H1 (cell line): ENCODE measurements around the gene CHSY1. TPM values are rescaled to one million over a fixed set of nuclear protein-coding genes. Genes with fewer than 3 reads are reported as not detected.

ENCODE experiments used
- ATF3 ChIP-seq: IDR thresholded peaks from 2 replicates; pipeline ENCODE4 v1.6.1; 2011; ENCODE audit warnings: low read depth, mild to moderate bottlenecking, low read length; ENCODE audit not compliant: insufficient read depth
- BCL11A ChIP-seq, 2 experiments: IDR thresholded peaks; one replicate each; pipeline ENCODE4 v1.6.1; 2011; ENCODE audit warnings: low read depth in 2 of 2, low read length in 2 of 2, mild to moderate bottlenecking in 2 of 2
- CBX5 ChIP-seq: fragments of 300-800, 300-1000 bp; sonication (generic); IDR thresholded peaks from 2 replicates; pipeline ENCODE4 v1.7.1; 2016; ENCODE audit warnings: antibody characterized with exemption, low read length, low read depth
- E2F6 ChIP-seq: IDR thresholded peaks from 2 replicates; pipeline ENCODE4 v1.6.1; 2012; ENCODE audit warnings: inconsistent platforms
- ZNF274 ChIP-seq: IDR thresholded peaks from 2 replicates; pipeline ENCODE4 v1.7.0; 2012; ENCODE audit warnings: low read length, borderline replicate concordance; ENCODE audit errors: extremely low read depth
- polyA plus RNA-seq, 7 experiments: library from polyadenylated mRNA; depleted of rRNA in 3 of 7; stranded (reverse) in 5 of 7; unstranded in 2 of 7; fragments of >200 nt in 5 of 7; fragments of 200-250 nt in 2 of 7; gene quantifications; 1 replicate in 5 of 7; 2 replicates in 1 of 7; 4 replicates in 1 of 7; pipeline versions ENCODE4 v1.2.1 to v1.2.3, GENCODE V29; 2011 to 2013; ENCODE audit warnings: missing spikeins in 2 of 7, mixed read lengths in 2 of 7
- total RNA-seq: library from RNA; stranded (reverse); fragmentation: NEBNext Ultra II Directional; extraction: Animal tissue kit (Norgen Biotek cat#: 25700); gene quantifications from 2 replicates; pipeline ENCODE4 v1.2.1, GENCODE V29; 2021
- TF ChIP-seq, protein P1 (sequence below): fragments of 300-600 bp; sonication (generic); IDR thresholded peaks from 2 replicates; pipeline ENCODE4 v1.7.1; 2012; ENCODE audit warnings: low read length, moderate library complexity, mild to moderate bottlenecking, inconsistent platforms; ENCODE audit not compliant: insufficient replicate concordance

The CHSY1 gene
- total and polyA plus RNA-seq, 2 of the 8 experiments (the other 6 are each of a cell fraction or from before 2014, with no cell fraction given), result 24.9 to 60.7 TPM

GRCh38 chr15:101211897-101212296 lies 40.0 kb downstream of the CHSY1 start (continued):
- TF ChIP-seq, protein P1, sequence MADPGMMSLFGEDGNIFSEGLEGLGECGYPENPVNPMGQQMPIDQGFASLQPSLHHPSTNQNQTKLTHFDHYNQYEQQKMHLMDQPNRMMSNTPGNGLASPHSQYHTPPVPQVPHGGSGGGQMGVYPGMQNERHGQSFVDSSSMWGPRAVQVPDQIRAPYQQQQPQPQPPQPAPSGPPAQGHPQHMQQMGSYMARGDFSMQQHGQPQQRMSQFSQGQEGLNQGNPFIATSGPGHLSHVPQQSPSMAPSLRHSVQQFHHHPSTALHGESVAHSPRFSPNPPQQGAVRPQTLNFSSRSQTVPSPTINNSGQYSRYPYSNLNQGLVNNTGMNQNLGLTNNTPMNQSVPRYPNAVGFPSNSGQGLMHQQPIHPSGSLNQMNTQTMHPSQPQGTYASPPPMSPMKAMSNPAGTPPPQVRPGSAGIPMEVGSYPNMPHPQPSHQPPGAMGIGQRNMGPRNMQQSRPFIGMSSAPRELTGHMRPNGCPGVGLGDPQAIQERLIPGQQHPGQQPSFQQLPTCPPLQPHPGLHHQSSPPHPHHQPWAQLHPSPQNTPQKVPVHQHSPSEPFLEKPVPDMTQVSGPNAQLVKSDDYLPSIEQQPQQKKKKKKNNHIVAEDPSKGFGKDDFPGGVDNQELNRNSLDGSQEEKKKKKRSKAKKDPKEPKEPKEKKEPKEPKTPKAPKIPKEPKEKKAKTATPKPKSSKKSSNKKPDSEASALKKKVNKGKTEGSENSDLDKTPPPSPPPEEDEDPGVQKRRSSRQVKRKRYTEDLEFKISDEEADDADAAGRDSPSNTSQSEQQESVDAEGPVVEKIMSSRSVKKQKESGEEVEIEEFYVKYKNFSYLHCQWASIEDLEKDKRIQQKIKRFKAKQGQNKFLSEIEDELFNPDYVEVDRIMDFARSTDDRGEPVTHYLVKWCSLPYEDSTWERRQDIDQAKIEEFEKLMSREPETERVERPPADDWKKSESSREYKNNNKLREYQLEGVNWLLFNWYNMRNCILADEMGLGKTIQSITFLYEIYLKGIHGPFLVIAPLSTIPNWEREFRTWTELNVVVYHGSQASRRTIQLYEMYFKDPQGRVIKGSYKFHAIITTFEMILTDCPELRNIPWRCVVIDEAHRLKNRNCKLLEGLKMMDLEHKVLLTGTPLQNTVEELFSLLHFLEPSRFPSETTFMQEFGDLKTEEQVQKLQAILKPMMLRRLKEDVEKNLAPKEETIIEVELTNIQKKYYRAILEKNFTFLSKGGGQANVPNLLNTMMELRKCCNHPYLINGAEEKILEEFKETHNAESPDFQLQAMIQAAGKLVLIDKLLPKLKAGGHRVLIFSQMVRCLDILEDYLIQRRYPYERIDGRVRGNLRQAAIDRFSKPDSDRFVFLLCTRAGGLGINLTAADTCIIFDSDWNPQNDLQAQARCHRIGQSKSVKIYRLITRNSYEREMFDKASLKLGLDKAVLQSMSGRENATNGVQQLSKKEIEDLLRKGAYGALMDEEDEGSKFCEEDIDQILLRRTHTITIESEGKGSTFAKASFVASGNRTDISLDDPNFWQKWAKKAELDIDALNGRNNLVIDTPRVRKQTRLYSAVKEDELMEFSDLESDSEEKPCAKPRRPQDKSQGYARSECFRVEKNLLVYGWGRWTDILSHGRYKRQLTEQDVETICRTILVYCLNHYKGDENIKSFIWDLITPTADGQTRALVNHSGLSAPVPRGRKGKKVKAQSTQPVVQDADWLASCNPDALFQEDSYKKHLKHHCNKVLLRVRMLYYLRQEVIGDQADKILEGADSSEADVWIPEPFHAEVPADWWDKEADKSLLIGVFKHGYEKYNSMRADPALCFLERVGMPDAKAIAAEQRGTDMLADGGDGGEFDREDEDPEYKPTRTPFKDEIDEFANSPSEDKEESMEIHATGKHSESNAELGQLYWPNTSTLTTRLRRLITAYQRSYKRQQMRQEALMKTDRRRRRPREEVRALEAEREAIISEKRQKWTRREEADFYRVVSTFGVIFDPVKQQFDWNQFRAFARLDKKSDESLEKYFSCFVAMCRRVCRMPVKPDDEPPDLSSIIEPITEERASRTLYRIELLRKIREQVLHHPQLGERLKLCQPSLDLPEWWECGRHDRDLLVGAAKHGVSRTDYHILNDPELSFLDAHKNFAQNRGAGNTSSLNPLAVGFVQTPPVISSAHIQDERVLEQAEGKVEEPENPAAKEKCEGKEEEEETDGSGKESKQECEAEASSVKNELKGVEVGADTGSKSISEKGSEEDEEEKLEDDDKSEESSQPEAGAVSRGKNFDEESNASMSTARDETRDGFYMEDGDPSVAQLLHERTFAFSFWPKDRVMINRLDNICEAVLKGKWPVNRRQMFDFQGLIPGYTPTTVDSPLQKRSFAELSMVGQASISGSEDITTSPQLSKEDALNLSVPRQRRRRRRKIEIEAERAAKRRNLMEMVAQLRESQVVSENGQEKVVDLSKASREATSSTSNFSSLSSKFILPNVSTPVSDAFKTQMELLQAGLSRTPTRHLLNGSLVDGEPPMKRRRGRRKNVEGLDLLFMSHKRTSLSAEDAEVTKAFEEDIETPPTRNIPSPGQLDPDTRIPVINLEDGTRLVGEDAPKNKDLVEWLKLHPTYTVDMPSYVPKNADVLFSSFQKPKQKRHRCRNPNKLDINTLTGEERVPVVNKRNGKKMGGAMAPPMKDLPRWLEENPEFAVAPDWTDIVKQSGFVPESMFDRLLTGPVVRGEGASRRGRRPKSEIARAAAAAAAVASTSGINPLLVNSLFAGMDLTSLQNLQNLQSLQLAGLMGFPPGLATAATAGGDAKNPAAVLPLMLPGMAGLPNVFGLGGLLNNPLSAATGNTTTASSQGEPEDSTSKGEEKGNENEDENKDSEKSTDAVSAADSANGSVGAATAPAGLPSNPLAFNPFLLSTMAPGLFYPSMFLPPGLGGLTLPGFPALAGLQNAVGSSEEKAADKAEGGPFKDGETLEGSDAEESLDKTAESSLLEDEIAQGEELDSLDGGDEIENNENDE, result no peak
- TF ChIP-seq CBX5, result no peak
- TF ChIP-seq E2F6, result no peak
- TF ChIP-seq ZNF274, result no peak
- TF ChIP-seq BCL11A (IDR thresholded peaks at IDR 0.05; ENCODE audit: low read depth in 2 of 2, low read length in 2 of 2), result no peak
- no peak for TF ChIP-seq ATF3
- TF ChIP-seq, all 59 proteins: peak for 0
